DOHH2 (cell line): ENCODE measurements around the gene PRKCQ.

Source experiments
- H3F3A ChIP-seq: fragments of 200-600 bp; sonication (generic), shearing (Covaris generic); 2 replicates; pipeline ENCODE4 v1.6.0; 2016; ENCODE audit warnings: antibody characterized with exemption, mild to moderate bottlenecking; ENCODE audit not compliant: control insufficient read depth, insufficient read depth
- H3K27ac ChIP-seq: fragments of 200-600 bp; sonication (generic); 2 replicates; pipeline ENCODE4 v1.5.1; 2014; ENCODE audit warnings: low read depth, mild to moderate bottlenecking, low read length, moderate library complexity
- H3K27me3 ChIP-seq: fragments of 200-600 bp; sonication (generic); 2 replicates; pipeline ENCODE4 v1.6.1; 2014; ENCODE audit warnings: mild to moderate bottlenecking, low read length, mixed read lengths; ENCODE audit not compliant: control insufficient read depth
- H3K36me3 ChIP-seq: fragments of 200-600 bp; sonication (generic); 2 replicates; pipeline ENCODE4 v1.6.1; 2014; ENCODE audit warnings: mild to moderate bottlenecking, low read length, moderate library complexity, mixed read lengths; ENCODE audit not compliant: control insufficient read depth
- H3K4me1 ChIP-seq: fragments of 200-600 bp; sonication (generic); 2 replicates; pipeline ENCODE4 v1.6.1; 2014; ENCODE audit warnings: mild to moderate bottlenecking, low read length, mixed read lengths; ENCODE audit not compliant: control insufficient read depth
- H3K4me2 ChIP-seq: fragments of 200-600 bp; sonication (generic); 2 replicates; pipeline ENCODE4 v1.6.0; 2014; ENCODE audit warnings: mild to moderate bottlenecking, low read length, moderate library complexity
- H3K4me3 ChIP-seq: fragments of 200-600 bp; sonication (generic); 2 replicates; pipeline ENCODE4 v1.5.1; 2014; ENCODE audit warnings: mild to moderate bottlenecking, low read length, mixed read lengths
- H3K79me2 ChIP-seq: fragments of 200-600 bp; sonication (generic); 2 replicates; pipeline ENCODE4 v1.6.1; 2014; ENCODE audit warnings: mild to moderate bottlenecking, low read length, mixed read lengths; ENCODE audit not compliant: control insufficient read depth
- H3K9me2 ChIP-seq: fragments of 200-600 bp; sonication (generic); replicated peaks from 2 replicates; pipeline ENCODE4 v1.6.1; 2014; ENCODE audit warnings: mild to moderate bottlenecking, low read length, mixed read lengths; ENCODE audit not compliant: control insufficient read depth
- H3K9me3 ChIP-seq: fragments of 200-600 bp; sonication (generic); 2 replicates; pipeline ENCODE4 v1.6.1; 2014; ENCODE audit warnings: antibody characterized with exemption, low read length, mixed read lengths; ENCODE audit not compliant: control insufficient read depth, insufficient read depth
- H4K20me1 ChIP-seq: fragments of 200-600 bp; sonication (generic); 2 replicates; pipeline ENCODE4 v1.6.0; 2014; ENCODE audit warnings: low read depth, mild to moderate bottlenecking, antibody characterized with exemption, low read length, moderate library complexity; ENCODE audit not compliant: control insufficient read depth, insufficient read depth
- CTCF ChIP-seq: fragments of 200-600 bp; sonication (generic); IDR thresholded peaks from one replicate; pipeline ENCODE4 v1.5.1; 2014; ENCODE audit warnings: antibody characterized with exemption, mild to moderate bottlenecking, low read depth, low read length; ENCODE audit not compliant: poor library complexity, severe bottlenecking
- EZH2phosphoT487 ChIP-seq: fragments of 200-600 bp; sonication (generic); IDR thresholded peaks from 2 replicates; pipeline ENCODE4 v1.6.1; 2017; ENCODE audit warnings: borderline replicate concordance, mild to moderate bottlenecking, antibody characterized with exemption, low read length, moderate library complexity, mixed read lengths

The PRKCQ gene

GRCh38 chr10:6410830-6411229 lies 169.2 kb downstream of the PRKCQ start:
- peaks cover 27% of the 10 kb centered on the region; the same call in 1 of the 2 replicates for H3K27me3 ChIP-seq
- H3K4me3 ChIP-seq, result no peak overlapping the region
- H3K9me2 ChIP-seq, result no peaks in the 10 kb centered on the region
- TF ChIP-seq EZH2phosphoT487 (no peak), CTCF (no peak)
- H3K9me3 ChIP-seq, result no peaks in the 10 kb centered on the region
- H3K79me2 ChIP-seq, result no peaks in the 10 kb centered on the region
- H4K20me1 ChIP-seq, result no peaks in the 10 kb centered on the region
- H3F3A ChIP-seq, result no peaks in the 10 kb centered on the region
- no peak overlapping the region for H3K4me2 ChIP-seq
- H3K4me1 ChIP-seq, result peaks cover 9% of the 10 kb centered on the region
- H3K36me3 ChIP-seq, result no peaks in the 10 kb centered on the region
- H3K27ac ChIP-seq, result no peak overlapping the region

DNA sequence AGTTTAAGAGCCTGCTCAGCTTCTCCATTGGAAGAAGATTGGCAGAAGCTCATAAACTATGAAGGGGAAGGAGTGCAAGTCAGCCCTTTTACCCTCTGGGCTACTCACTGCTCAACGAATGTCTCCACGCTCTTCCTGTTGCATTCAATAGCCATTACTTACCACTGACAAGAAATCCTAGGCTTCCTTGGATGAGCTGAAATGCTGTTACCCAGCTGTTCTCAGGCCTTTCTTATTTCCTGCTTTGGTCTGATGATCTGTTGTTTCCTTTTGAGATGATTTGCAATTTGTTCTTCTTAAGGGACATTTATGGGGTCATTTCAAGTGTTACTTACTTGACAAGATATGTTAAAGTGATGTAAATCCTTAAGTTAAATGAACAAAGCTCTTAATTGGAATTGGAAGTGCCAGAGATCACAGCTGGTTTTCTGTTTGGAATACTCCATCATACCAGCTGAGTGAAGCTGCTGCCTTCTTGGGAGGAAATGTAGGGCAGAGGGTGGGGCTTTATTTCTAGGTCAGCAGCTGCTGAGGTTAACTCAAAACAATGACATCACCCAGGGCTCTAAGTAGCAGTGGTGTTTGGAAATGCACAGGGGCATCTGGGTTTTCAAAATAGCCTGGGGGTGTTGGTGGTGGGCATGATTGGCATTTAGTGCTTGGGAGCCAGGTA lies 170.0 kb downstream of the PRKCQ start:
- Histone ChIP-seq H3K4me2 (no peak overlapping the region), H4K20me1 (no peaks in the 10 kb centered on the region)

GRCh38 chr10:6408799-6409198 lies 171.3 kb downstream of the PRKCQ start:
- no peaks in the 10 kb centered on the region for H3K36me3 ChIP-seq
- no peak overlapping the region for H3K4me2 ChIP-seq
- TF ChIP-seq EZH2phosphoT487, result no peak
- TF ChIP-seq CTCF, result no peak
- H3K4me1 ChIP-seq, result peaks cover 10% of the 10 kb centered on the region
- no peak overlapping the region for H3K27ac ChIP-seq
- H3K79me2 ChIP-seq, result no peaks in the 10 kb centered on the region
- peaks cover 27% of the 10 kb centered on the region; the same call in 1 of the 2 replicates for H3K27me3 ChIP-seq
- H3K9me2 ChIP-seq, result no peaks in the 10 kb centered on the region
- no peaks in the 10 kb centered on the region for H4K20me1 ChIP-seq
- H3K4me3 ChIP-seq, result no peak overlapping the region
- no peaks in the 10 kb centered on the region for H3F3A ChIP-seq
- no peaks in the 10 kb centered on the region for H3K9me3 ChIP-seq

More for the DNA sequence above, 170.0 kb downstream of the PRKCQ start:
- Histone ChIP-seq H3K36me3 (no peaks in the 10 kb centered on the region), H3K4me1 (peaks cover 10% of the 10 kb centered on the region), H3F3A (no peaks in the 10 kb centered on the region), H3K9me2 (no peaks in the 10 kb centered on the region), H3K79me2 (no peaks in the 10 kb centered on the region), H3K4me3 (no peak overlapping the region), H3K27ac (no peak overlapping the region), H3K27me3 (peaks cover 27% of the 10 kb centered on the region; the same call in 1 of the 2 replicates), H3K9me3 (no peaks in the 10 kb centered on the region)
- TF ChIP-seq CTCF, result no peak
